ENCODE data around the gene KLHL6.
"Not testable (repeated sequence)": the region's sequence is repeated elsewhere in the genome, so short reads cannot be mapped to it uniquely, and the experiment has no call there.

KLHL6 gene

GRCh38 chr3:183515968-183516851, 39.3 kb downstream of the KLHL6 start:
- in situ Hi-C loops (cut with HindIII; ENCODE audit: low pct_ligation_motif_present, low pct_unique_long_range_greater_than_20kb, low sequenced_read_pairs) = no loop called here
- DNase-seq = no peak

DNA sequence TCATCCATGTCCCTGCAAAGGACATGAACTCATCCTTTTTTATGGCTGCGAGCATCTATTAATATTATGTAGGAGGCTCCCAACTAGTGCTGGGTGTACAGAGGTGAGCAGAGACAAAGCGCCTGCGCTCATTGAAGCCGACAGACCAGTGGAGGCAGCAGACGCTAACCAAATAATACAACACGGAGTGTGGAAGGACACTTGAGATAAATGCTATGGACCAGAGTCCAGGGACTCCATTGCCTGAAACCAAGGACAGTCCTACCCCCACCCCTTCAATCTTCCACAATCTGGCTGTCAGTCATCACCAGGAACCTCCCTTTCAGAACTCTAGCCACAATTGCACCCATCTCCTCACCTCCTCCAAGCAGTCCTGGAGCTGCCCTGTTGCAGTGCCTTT, 41.5 kb downstream of the KLHL6 start:
- in situ Hi-C loops (cut with HindIII; ENCODE audit: low pct_ligation_motif_present, low pct_unique_long_range_greater_than_20kb, low sequenced_read_pairs) = no loop called here
- no peak for DNase-seq

DNA sequence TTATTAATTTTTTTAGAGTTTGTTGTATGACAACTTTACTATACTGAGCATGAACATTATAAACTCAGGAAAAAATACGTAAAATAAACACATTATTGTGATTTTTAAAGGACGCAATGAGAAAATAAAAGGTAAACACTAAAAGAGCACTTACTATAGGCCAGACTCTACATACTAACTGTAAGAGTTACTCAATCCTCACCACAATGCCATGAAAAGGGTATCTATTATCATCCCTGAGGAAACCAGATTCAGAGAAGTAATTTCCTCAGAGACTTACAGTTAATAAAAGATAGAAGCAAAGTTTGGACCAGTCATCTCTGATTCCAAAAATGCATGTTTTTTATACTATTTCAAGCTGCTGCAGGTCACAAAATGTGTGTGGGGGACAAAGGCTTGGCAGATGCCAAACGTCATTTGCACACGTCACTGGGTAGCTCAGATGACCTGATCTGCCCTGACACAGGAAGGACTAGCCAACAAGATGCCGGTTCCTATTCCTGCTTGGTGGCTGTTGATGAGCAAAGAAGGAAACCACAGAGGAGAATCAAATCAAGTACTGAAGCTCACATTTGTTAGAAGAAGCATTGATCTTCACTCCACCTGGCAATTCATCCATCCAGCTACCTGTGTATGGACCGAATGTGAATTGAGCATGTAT, 42.3 kb downstream of the KLHL6 start:
- in situ Hi-C loops (cut with HindIII; ENCODE audit: low pct_ligation_motif_present, low pct_unique_long_range_greater_than_20kb, low sequenced_read_pairs) = no loop called here

DNA sequence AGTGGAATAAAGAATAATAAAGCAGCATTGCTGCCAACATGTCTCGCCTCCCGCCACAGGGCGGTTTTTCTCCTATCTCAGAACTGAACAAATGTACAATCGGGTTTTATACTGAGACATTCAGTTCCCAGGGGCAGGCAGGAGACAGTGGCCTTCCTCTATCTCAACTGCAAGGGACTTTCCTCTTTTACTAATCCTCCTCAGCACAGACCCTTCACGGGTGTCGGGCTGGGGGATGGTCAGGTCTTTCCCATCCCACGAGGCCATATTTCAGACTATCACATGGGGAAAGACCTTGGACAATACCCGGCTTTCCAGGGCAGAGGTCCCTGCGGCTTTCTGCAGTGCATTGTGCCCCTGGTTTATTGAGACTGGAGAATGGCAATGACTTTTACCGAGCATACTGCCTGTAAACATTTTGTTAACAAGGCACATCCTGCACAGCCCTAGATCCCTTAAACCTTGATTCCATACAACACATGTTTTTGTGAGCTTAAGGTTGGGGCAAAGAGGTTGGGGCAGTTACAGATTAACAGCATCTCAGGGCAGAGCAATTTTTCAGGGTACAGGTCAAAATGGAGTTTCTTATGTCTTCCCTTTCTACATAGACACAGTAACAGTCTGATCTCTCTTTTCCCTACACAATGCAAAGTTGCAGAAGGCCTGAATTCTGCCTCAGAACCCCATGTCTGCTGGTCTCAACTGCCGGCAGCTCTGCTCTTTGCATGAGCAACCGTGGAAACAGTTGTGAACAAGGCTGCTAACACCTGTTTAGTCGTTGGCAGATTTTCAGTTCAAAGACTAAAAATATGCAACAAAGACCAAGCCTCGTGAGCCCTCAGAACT, 44.0 kb downstream of the KLHL6 start:
- in situ Hi-C loops (cut with HindIII; ENCODE audit: low pct_ligation_motif_present, low pct_unique_long_range_greater_than_20kb, low sequenced_read_pairs) = not testable (repeated sequence)

More for the DNA sequence above, 42.3 kb downstream of the KLHL6 start:
- no peak for DNase-seq

DNA sequence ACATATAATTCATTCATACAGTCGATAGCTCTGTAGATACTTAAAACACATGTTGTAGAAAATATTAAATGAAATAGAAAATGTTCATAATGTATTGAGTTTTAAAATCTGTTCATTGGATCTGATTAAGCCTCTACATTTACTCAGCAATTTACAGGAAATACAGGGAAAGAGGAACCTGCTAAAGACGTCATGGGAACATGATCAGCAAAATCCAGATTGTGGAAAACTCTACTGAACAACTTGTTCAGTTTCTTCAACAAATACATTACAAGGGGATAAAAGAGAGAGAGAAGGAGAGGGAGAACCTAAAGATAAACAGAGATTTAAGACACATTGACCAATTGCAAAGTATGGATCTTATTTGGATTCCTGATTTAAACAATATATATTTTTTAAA, 46.7 kb downstream of the KLHL6 start:
- in situ Hi-C loops (cut with HindIII; ENCODE audit: low pct_ligation_motif_present, low pct_unique_long_range_greater_than_20kb, low sequenced_read_pairs) = no loop called here

More for the DNA sequence above, 44.0 kb downstream of the KLHL6 start:
- DNase-seq = not testable (repeated sequence)

GRCh38 chr3:183507551-183507950, 48.0 kb downstream of the KLHL6 start:
- in situ Hi-C loops (cut with HindIII; ENCODE audit: low pct_ligation_motif_present, low pct_unique_long_range_greater_than_20kb, low sequenced_read_pairs) = no loop called here

More for the DNA sequence above, 46.7 kb downstream of the KLHL6 start:
- DNase-seq = no peak

DNA sequence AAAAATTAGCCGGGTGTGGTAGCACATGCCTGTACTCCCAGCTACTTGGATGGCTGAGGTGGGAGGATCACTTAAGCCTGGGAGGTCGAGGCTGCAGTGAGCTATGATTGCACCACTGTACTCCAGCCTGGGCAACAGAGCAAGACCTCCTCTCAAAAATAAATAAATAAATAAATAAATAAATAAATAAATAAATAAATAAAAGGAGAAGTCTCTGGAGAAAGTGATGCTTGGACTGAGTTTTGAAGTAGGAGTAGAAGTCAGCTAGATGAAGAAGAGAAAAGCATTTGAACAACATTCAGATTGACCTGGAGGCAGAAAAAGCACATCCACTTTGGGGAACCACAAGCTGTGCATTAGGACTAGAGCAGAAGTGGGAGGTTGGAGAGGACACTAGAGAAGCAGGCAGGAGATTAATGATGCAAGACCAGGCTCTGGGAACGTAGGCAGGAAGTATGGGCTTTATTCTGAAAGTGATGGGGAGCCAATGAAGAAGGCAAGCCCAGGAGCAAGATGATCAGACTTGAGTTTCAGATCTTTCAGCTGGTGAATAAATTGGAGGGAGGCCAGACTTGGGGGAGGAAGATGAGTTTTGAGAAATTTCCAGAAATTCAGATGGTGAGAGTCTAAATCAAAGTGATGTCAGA, 48.7 kb downstream of the KLHL6 start:
- in situ Hi-C loops (cut with HindIII; ENCODE audit: low pct_ligation_motif_present, low pct_unique_long_range_greater_than_20kb, low sequenced_read_pairs) = no loop called here
- DNase-seq = no peak

More at GRCh38 chr3:183507551-183507950, 48.0 kb downstream of the KLHL6 start:
- no peak for DNase-seq

DNA sequence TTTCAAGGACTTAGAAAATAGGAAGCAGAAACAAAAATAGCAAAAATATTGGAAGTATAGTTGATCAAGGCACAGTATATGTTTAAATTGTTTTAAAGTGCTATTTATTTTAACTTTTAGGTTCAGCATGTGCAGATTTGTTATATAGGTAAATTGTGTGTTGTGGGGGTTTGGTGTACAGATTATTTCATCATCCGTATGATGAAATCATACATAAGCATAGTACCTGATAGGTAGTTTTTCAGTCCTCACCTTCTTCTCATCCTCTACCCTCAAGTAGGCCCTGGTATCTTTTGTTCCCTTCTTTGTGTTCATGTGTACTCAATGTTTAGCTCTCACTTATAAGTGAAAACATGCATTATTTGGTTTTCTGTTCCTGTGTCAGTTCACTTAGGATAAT, 50.9 kb downstream of the KLHL6 start:
- in situ Hi-C loops (cut with HindIII; ENCODE audit: low pct_ligation_motif_present, low pct_unique_long_range_greater_than_20kb, low sequenced_read_pairs) = no loop called here
- no peak for DNase-seq

DNA sequence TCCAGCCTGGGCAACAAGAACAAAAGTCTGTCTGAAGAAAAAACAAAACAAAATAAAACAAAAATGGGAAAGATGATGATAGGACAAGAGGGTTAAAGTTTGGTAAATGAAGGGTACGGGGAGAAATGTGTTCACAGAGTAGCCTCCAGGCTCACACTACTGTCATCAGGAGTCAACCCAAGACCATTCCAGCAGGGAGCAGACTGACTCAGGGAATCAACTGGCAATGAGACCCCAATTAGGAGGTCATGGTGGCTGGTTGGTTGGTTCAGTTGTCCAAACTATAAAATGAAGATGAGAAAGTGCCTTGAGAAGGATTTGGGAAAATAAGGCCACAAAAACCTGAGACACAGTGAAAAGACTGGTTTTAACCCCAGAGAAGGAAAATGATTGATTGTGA, 51.8 kb downstream of the KLHL6 start:
- no peak for DNase-seq

DNA sequence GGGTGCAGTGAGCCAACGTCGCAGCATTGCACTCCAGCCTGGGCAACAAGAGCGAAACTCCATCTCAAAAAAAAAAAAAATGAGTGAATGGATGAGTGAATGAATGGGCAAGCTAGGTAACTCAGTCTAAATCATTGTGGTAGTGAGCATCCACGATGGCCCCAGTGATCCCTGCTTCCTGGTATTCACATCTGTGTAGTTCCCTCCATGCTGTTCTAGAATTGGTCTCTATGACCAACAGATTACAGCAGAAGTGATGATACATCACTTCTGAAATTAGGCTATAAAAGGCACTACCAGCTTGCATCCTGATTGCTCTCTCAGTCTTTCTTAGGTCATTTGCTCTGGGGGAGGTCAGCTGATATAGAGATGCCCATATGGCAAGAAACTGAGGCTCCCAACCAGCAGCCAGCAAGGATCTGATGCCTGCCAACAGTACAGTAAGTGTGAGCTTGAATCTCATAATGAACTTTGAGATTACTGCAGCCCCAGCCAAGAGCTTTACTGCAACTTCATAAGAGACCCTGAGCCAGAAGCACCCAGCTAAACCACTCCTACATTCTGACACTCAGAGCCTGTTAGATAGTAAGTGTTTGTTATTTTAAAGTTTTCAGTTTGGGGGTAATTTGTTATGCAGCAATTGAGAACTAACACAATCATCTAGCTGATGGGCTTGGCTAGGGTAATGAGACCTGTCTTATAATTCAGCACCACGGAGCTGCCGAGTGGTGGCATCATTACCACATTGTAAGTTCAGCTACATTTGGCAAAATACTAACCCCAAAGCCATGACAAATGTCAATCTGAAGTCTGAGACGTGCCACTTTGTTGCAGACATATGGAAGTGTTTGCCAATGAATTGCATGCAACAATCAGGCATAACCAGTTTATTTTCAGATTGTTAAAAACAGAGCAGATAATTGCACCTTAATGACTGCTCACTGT, 53.0 kb downstream of the KLHL6 start:
- peak; percentile 24 for DNase-seq
- in situ Hi-C loops (cut with HindIII; ENCODE audit: low pct_ligation_motif_present, low pct_unique_long_range_greater_than_20kb, low sequenced_read_pairs) = no loop called here

More for the DNA sequence above, 51.8 kb downstream of the KLHL6 start:
- in situ Hi-C loops (cut with HindIII; ENCODE audit: low pct_ligation_motif_present, low pct_unique_long_range_greater_than_20kb, low sequenced_read_pairs) = no loop called here

- in situ Hi-C loops (cut with HindIII; ENCODE audit: low pct_ligation_motif_present, low pct_unique_long_range_greater_than_20kb, low sequenced_read_pairs) = no loop called here
- no peak for DNase-seq
Observed at GRCh38 chr3:183500981-183501704, 54.4 kb downstream of the KLHL6 start.

DNA sequence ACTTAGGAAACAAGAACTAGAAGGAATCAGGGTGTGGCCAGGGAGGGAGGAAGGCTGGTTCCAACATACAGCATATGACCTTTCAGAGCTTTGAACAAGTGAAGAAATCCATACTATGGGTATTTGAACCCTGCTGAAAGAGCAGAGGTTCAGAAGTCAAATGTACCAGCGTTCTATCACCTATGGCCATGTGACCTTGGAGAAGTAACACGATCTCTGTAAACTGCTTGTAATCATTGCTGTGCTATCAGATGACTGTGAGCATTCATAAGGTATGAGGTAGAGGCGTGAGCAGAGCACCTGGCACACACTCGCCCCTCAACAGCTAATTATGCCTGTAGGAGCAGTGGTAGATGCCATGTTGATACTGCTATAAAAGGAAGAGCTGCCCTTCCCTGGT, 55.2 kb downstream of the KLHL6 start:
- no peak for DNase-seq
- in situ Hi-C loops (cut with HindIII; ENCODE audit: low pct_ligation_motif_present, low pct_unique_long_range_greater_than_20kb, low sequenced_read_pairs) = no loop called here

GRCh38 chr3:183498634-183499033, 56.9 kb downstream of the KLHL6 start:
- in situ Hi-C loops (cut with HindIII; ENCODE audit: low pct_ligation_motif_present, low pct_unique_long_range_greater_than_20kb, low sequenced_read_pairs) = loop anchor here (25.0 kb wide), 1 partner anchor 314 kb away; no protein-coding TSS in a partner anchor
- DNase-seq = no peak

DNA sequence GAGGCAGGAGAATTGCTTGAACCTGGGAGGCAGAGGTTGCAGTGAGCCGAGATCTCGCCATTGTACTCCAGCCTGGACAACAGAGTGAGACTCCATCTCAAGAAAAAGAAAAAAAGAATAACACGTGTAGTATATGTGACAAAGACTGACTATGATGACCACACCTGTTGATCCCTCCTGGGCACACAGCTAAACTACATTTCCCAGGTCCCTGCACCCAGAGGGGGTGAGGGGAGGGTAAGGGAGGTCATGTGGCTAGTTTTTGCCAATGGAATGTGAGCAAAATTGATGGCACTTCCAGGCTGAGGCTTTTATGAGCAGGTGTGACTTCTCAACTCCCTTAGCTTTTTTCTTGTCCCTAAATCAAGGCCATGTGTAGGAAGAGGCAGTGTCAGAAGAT, 58.2 kb downstream of the KLHL6 start:
- DNase-seq = no peak
- in situ Hi-C loops (cut with HindIII; ENCODE audit: low pct_ligation_motif_present, low pct_unique_long_range_greater_than_20kb, low sequenced_read_pairs) = loop anchor here (25.0 kb wide), 1 partner anchor 315 kb away; no protein-coding TSS in a partner anchor

DNA sequence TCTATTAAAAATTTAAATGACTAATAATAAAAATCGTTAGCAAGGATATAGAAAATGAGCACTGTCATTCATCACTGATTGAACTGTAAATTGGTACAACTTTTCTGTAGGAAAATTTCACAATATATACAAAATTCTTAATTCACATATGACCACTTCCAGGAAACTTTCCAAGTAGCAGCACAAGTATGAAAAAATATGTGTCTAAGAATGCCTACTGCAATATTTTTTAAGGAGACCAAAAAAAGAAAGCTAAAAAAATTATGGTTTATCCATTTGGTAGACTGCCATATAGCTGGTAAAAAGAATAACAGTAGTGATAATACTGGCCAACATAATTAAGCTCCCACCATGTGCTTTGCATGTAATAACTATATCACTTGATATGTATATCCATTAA, 59.2 kb downstream of the KLHL6 start:
- DNase-seq = no peak
- in situ Hi-C loops (cut with HindIII; ENCODE audit: low pct_ligation_motif_present, low pct_unique_long_range_greater_than_20kb, low sequenced_read_pairs) = loop anchor here (25.0 kb wide), 1 partner anchor 316 kb away; no protein-coding TSS in a partner anchor

DNA sequence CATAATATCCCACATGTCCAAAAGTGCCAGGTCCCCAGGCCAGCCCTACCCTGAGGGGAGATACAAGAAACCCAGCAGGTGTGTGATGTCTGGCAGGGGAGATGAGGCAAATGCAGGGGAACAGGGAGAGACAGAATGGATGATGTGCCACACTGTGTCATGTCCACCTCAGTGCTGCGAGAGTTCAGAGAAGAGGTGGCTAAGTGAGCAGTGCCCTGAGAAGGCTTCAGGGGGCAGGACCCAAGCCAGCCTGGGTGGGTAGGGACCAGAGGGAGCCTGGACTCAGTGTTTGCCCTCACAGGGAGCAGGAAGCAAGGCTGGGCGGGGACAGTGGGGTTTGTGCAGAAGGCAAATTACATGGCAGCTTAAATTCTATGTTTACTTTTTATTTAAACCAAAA, 61.2 kb downstream of the KLHL6 start:
- DNase-seq = no peak
- in situ Hi-C loops (cut with HindIII; ENCODE audit: low pct_ligation_motif_present, low pct_unique_long_range_greater_than_20kb, low sequenced_read_pairs) = loop anchor here (25.0 kb wide), 1 partner anchor 318 kb away; no protein-coding TSS in a partner anchor
